ENCODE data around the gene PTPRG. TPM values are rescaled to one million over a fixed set of nuclear protein-coding genes. Genes with fewer than 3 reads are reported as not detected.

PTPRG gene
- total RNA-seq, 1 experiment from 2014 or later = 69.3 TPM

DNA sequence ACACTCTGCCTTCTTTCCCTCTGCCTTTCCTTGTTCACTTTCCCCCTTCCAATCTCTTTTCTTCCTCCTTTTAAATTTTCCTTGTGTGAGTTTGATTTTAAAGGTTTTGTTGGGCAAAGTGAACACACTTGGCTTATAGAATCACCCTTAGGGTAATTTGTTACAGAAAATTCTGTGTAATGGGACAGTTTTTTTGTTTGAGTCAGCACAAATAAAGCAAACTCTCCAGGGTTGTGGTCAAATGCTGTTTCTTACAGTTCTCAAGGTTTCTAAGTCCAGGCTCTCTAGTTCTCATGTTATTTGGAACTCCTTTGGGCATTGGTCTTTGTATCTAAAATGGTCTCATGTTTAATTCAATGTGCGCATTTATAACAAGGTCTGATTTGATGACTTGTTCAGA is 307.1 kb downstream of the PTPRG start:
- H2BK12ac ChIP-seq (ENCODE audit: insufficient read length, low read depth, low read length) = no peak overlapping the region
- no CpG with 5 or more reads among the region's 1 CpG for WGBS (ENCODE audit: extremely low coverage, insufficient read length, low lambda C conversion rate)
- no peaks in the 10 kb centered on the region for H3K23me2 ChIP-seq (ENCODE audit: insufficient read length, low read depth, low read length, poor library complexity, severe bottlenecking)
- Mint-ChIP-seq H3K36me3 (ENCODE audit: insufficient read depth in 1 of 3, low read depth in 3 of 3) (peaks cover 3 to 7% (median 5%) of the 10 kb centered on the region in 3 experiments; a peak in 5 of 7 replicates), H3K9me3 (no peaks in the 10 kb centered on the region), H3K4me1 (peaks cover 74 to 81% of the 10 kb centered on the region in 2 experiments), H3K4me3 (no peak overlapping the region), H3K27ac (peak overlapping the region; percentile 36 to 88 (median 86); a peak in 4 of 7 replicates), H3K27me3 (ENCODE audit: low read depth) (no peaks in the 10 kb centered on the region; the same call in 1 of the 2 replicates)
- no peak overlapping the region for H2BK20ac ChIP-seq (ENCODE audit: low read depth, low read length, poor library complexity, severe bottlenecking)
- H2BK5ac ChIP-seq (ENCODE audit: insufficient read length, low read length) = no peak overlapping the region
- H3K27me3 ChIP-seq (ENCODE audit: insufficient read depth, low read length) = no peaks in the 10 kb centered on the region
- no peak overlapping the region for H2BK120ac ChIP-seq (ENCODE audit: low read depth, low read length, poor library complexity, severe bottlenecking)
- H3K4ac ChIP-seq (ENCODE audit: low read depth, low read length) = no peak overlapping the region
- no peak overlapping the region for H3T11ph ChIP-seq (ENCODE audit: low read length)
- no peak for DNase-seq
- no peak overlapping the region for H3K14ac ChIP-seq (ENCODE audit: insufficient read depth, low read length)
- no peak overlapping the region for H2BK15ac ChIP-seq (ENCODE audit: low read depth, low read length)
- H3K27ac ChIP-seq (ENCODE audit: insufficient read length, low read depth, low read length) = no peak overlapping the region
- H2AFZ ChIP-seq (ENCODE audit: low read length) = no peak overlapping the region
- H4K91ac ChIP-seq (ENCODE audit: insufficient read length, low read depth, low read length) = no peak overlapping the region
- no peak overlapping the region for H3K9ac ChIP-seq (ENCODE audit: extremely low read depth, insufficient read length, low read length)
- H2AK5ac ChIP-seq (ENCODE audit: insufficient read length, low read length) = no peak overlapping the region
- H3K56ac ChIP-seq (ENCODE audit: insufficient read length, low read depth, low read length) = no peak overlapping the region
- H4K8ac ChIP-seq (replicated peaks; ENCODE audit: insufficient read length, low read depth, low read length) = no peak overlapping the region
- no peak overlapping the region for H3K18ac ChIP-seq (ENCODE audit: insufficient read length, low read depth, low read length)
- TF ChIP-seq, protein P1, sequence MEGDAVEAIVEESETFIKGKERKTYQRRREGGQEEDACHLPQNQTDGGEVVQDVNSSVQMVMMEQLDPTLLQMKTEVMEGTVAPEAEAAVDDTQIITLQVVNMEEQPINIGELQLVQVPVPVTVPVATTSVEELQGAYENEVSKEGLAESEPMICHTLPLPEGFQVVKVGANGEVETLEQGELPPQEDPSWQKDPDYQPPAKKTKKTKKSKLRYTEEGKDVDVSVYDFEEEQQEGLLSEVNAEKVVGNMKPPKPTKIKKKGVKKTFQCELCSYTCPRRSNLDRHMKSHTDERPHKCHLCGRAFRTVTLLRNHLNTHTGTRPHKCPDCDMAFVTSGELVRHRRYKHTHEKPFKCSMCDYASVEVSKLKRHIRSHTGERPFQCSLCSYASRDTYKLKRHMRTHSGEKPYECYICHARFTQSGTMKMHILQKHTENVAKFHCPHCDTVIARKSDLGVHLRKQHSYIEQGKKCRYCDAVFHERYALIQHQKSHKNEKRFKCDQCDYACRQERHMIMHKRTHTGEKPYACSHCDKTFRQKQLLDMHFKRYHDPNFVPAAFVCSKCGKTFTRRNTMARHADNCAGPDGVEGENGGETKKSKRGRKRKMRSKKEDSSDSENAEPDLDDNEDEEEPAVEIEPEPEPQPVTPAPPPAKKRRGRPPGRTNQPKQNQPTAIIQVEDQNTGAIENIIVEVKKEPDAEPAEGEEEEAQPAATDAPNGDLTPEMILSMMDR (conservative IDR thresholded peaks at IDR 0.05) = no peak
- peaks cover 6% of the 10 kb centered on the region for H3K79me1 ChIP-seq (ENCODE audit: insufficient read depth, low read depth, low read length, poor library complexity, severe bottlenecking)
- no peaks in the 10 kb centered on the region for H3K9me3 ChIP-seq (ENCODE audit: control insufficient read depth, low read depth, low read length)
- H3K4me1 ChIP-seq (ENCODE audit: insufficient read depth, low read length) = peaks cover 23% of the 10 kb centered on the region
- no peaks in the 10 kb centered on the region for H4K20me1 ChIP-seq (ENCODE audit: control insufficient read depth, insufficient read depth, insufficient read length)
- no peak overlapping the region for H4K5ac ChIP-seq (ENCODE audit: insufficient read length, low read depth, low read length)
- no peak overlapping the region for H3K23ac ChIP-seq (ENCODE audit: insufficient read length, low read depth, low read length)
- H3K79me2 ChIP-seq (ENCODE audit: insufficient read depth, low read length) = peaks cover 29% of the 10 kb centered on the region; the same call in 1 of the 2 replicates
- H3K4me2 ChIP-seq (ENCODE audit: insufficient read depth, insufficient read length, low read length) = no peak overlapping the region
